Measurements from ENCODE around the gene CPD.
"Not testable (repeated sequence)": the region's sequence is repeated elsewhere in the genome, so short reads cannot be mapped to it uniquely, and the experiment has no call there.

CPD gene

DNA sequence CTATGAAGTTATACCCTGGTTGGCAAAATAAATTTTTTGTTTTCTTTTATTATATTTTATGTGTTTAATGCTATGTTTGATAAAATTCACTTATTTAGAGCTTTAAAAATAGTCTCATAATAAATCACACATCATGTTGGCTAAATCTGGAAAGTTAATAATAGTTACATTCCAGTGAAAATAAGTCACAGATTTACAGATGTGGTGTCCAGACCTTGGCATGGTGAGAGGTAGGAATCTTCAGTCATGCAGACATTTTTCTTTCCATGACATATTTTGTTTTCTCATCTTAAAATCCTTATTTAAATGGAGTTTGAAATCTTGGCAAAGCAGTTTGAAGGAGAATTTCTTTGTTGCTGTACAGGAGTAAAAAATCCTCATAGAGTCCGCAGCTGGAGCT is 50.4 kb downstream of the CPD start:
- POLR2A ChIA-PET (ENCODE audit: low non-redundant PET) = no interaction called here
- no peak for DNase-seq (ENCODE audit: low spot score)
- no peak overlapping the region for H3K27ac ChIP-seq
- CTCF ChIA-PET = no interaction called here
- TF ChIP-seq CTCF (conservative IDR thresholded peaks at IDR 0.05; ENCODE audit: low read depth) = no peak

DNA sequence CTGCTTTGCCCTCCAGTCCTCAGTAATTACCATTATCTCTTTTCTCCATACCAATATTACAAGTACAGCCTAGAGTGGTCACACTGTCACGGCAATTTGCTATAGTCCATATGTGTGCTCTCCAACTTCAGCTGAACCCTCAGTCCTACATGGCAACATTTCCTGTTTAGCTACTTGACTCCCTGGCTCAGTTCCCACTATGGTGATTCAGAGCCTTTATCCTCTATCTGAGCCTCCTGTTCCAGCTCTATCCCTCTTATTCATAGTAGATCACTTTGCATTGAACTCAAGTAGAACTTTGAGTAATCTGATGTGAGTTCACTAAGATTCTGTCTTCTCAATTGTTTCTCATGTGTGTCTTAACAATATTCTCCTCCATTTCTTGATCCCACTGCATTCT is 54.8 kb downstream of the CPD start:
- POLR2A ChIA-PET (ENCODE audit: low non-redundant PET) = no interaction called here
- H3K27ac ChIP-seq = no peak overlapping the region
- TF ChIP-seq CTCF (conservative IDR thresholded peaks at IDR 0.05; ENCODE audit: low read depth) = no peak
- DNase-seq (ENCODE audit: low spot score) = peak; percentile 64
- CTCF ChIA-PET = no interaction called here

DNA sequence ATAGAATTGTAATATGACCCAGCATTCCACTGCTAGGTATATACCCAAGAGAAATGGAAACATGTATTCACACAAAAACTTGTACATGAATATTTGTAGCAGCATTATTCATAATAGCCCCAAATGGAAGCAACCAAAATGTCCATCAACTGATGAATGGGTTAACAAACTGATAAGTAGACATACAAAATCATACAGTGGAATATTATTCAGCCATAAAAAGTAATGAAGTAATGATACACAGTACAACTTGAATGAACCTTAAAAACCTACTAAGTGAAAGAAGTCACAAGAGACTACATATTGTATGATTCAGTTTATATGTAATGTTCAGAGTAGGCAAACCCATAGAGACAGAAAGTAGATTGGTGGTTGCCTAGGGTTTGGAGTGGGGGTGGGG is 58.0 kb downstream of the CPD start:
- ChIA-PET CTCF (no interaction called here), POLR2A (ENCODE audit: low non-redundant PET) (no interaction called here)
- no peak overlapping the region for H3K27ac ChIP-seq
- TF ChIP-seq CTCF (conservative IDR thresholded peaks at IDR 0.05; ENCODE audit: low read depth) = no peak
- no peak for DNase-seq (ENCODE audit: low spot score)

GRCh38 chr17:30443721-30444120 is 65.0 kb downstream of the CPD start:
- ChIA-PET POLR2A (ENCODE audit: low non-redundant PET) (no interaction called here), CTCF (interaction anchor here (0.6 kb wide), 1 partner anchor 1059 kb away, joined by 4 read pairs; no protein-coding TSS in a partner anchor)
- no peak for DNase-seq (ENCODE audit: low spot score)
- H3K27ac ChIP-seq = no peak overlapping the region
- no peak for TF ChIP-seq CTCF (conservative IDR thresholded peaks at IDR 0.05; ENCODE audit: low read depth)

DNA sequence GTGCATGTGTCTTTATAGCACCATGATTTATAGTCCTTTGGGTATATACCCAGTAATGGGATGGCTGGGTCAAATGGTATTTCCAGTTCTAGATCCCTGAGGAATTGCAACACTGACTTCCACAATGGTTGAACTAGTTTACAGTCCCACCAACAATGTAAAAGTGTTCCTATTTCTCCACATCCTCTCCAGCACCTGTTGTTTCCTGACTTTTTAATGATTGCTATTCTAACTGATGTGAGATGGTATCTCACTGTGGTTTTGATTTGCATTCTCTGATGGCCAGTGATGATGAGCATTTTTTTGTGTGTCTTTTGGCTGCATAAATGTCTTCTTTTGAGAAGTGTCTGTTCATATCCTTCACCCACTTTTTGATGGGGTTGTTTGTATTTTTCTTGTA is 67.9 kb downstream of the CPD start:
- H3K27ac ChIP-seq; DNase-seq (ENCODE audit: low spot score); POLR2A ChIA-PET (ENCODE audit: low non-redundant PET); CTCF ChIA-PET: not testable (repeated sequence)

DNA sequence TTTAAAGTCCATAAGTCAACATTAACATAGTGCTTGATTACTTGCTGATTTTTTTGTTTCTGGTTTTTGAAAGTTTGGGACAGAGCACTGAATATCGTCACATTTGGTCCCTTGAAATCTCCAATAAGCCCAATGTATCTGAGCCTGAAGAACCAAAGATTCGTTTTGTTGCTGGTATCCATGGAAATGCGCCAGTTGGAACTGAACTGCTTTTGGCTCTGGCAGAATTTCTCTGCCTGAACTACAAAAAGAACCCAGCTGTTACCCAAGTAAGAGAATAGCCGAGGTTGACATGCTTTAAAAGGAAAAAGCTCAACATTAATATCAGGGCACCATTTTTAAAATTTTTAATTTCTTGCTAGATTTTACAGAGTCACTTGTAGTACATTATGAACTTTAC is 70.8 kb downstream of the CPD start:
- DNase-seq (ENCODE audit: low spot score) = no peak
- POLR2A ChIA-PET (ENCODE audit: low non-redundant PET) = no interaction called here

More for the DNA sequence above, 70.8 kb downstream of the CPD start:
- TF ChIP-seq CTCF (conservative IDR thresholded peaks at IDR 0.05; ENCODE audit: low read depth) = no peak
- CTCF ChIA-PET = no interaction called here
- no peak overlapping the region for H3K27ac ChIP-seq

Measured in RWPE1 (cell line).